NOMO-1 (cell line): ENCODE results near the gene THAP9.
A peak's percentile ranks its signal among the peaks of the same experiment; 100 is the strongest.
"Not testable (repeated sequence)": the region's sequence is repeated elsewhere in the genome, so short reads cannot be mapped to it uniquely, and the experiment has no call there.

Experiments
- DNase-seq, 2 experiments: peaks; one replicate each; lab custom pipeline; 2025; ENCODE audit not compliant: unreplicated experiment in 2 of 2; lab: John Stamatoyannopoulos, UW

THAP9 gene, protein sequence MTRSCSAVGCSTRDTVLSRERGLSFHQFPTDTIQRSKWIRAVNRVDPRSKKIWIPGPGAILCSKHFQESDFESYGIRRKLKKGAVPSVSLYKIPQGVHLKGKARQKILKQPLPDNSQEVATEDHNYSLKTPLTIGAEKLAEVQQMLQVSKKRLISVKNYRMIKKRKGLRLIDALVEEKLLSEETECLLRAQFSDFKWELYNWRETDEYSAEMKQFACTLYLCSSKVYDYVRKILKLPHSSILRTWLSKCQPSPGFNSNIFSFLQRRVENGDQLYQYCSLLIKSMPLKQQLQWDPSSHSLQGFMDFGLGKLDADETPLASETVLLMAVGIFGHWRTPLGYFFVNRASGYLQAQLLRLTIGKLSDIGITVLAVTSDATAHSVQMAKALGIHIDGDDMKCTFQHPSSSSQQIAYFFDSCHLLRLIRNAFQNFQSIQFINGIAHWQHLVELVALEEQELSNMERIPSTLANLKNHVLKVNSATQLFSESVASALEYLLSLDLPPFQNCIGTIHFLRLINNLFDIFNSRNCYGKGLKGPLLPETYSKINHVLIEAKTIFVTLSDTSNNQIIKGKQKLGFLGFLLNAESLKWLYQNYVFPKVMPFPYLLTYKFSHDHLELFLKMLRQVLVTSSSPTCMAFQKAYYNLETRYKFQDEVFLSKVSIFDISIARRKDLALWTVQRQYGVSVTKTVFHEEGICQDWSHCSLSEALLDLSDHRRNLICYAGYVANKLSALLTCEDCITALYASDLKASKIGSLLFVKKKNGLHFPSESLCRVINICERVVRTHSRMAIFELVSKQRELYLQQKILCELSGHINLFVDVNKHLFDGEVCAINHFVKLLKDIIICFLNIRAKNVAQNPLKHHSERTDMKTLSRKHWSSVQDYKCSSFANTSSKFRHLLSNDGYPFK

DNA sequence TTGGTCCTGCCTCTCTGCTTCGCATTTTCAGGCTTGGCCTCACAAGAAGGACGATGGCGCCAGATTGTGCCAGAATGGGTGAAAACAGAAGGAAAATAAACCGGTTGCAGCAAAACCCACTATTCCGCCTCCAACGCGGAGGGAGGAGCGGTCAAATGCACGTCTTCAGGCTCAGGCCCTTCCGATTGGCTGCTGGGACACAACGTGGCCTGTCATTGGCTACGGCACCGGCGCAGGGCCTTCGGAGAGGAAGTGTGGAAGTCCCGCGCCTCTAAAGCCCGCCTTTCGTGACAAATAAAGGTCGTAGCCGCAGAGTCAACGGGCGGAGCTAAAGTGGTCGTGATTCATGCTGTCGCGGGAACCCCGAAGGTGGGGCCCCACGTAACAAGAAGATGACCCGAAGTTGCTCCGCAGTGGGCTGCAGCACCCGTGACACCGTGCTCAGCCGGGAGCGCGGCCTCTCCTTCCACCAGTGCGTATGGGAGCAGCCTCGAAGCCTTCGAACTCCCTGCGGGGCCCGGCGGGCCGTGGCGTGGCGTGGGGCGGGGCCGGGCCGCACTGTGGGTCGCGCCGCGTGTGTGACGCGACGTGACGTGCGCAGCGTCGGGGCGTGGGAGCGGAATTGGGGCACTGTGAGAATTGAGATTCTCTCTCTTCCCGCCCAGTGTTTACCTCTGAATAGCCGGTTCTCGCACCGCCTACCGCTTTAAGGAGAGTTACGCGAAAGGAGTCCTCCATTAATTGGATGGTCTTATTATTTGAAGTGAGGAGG, at the start of gene THAP9:
THAP9 (plus strand) TSS at position 325 of the 772 bp plus-strand sequence; CDS start at position 393, 68 bp downstream.
- peak; percentile 99 for DNase-seq

GRCh38 chr4:82851318-82851717, 49.2 kb upstream of the THAP9 start:
- no peak for DNase-seq

- DNase-seq, result peak in 1 of 2 experiments; percentile 7
These were observed 48.4 kb upstream of the THAP9 start for GRCh38 chr4:82851885-82852750.

GRCh38 chr4:82852751-82853285, 47.7 kb upstream of the THAP9 start:
- no peak for DNase-seq

DNA sequence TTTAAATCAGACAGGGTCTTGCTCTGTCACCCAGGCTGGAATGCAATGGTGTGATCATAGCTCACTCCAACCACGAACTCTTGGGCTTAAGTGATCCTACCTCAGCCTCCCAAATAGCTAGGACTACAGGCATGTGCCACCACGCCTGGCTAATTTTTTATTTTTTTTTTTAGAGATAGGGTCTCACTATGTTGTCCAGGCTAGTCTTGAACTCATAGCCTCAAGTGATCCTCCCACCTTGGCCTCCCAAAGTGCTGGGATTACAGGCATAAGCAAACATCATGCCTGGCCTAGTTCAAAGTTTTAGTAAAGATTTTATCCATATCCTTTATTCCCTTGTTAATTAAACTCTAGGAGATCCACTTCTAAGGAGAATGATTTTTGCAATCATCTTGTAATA, 40.0 kb upstream of the THAP9 start:
- not testable (repeated sequence) for DNase-seq

DNA sequence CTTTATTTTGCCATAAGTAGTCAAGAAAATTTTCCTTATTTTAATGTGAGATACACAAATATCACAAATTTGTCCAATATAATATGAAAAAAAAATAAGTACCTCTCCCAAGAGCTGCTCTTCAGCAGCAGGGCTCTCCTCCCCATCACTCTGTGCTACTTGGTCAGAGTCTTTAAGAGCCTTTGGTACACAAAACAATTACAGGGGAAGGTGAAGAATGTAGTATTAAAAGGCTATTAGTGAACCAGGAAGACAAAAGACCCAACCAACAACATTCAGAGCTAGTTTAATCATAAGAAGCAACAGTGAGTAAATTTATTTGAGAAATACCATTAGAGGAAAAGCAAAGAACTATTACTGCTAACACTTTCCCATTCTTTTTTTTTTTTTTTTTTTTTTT, 39.0 kb upstream of the THAP9 start:
- DNase-seq, result no peak

GRCh38 chr4:82864336-82864979, 36.1 kb upstream of the THAP9 start:
- DNase-seq, result no peak

DNA sequence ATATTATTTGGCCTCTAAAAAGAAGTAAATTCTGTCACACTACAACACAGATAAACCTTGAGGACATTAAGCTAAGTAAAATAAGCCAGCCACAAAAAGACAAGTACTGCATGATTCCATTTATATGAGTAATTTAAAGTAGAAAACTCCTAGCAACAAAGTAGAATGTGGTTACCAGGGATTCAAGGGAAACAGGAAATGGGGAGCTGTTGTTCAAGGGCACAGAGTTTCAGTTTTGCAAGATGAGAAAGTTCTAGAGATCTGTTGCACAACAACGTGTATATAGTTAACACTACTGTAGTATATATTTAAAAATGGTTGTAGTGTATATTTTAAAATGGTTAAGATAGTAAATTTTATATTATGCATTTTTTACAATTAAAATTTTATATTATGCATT, 34.9 kb upstream of the THAP9 start:
- DNase-seq, result peak; percentile 72 to 93

- not testable (repeated sequence) for DNase-seq
These were observed 34.5 kb upstream of the THAP9 start for GRCh38 chr4:82866033-82866432.

- no peak for DNase-seq
These were observed 33.7 kb upstream of the THAP9 start for GRCh38 chr4:82866706-82867385.

- no peak for DNase-seq
These were observed 32.0 kb upstream of the THAP9 start for GRCh38 chr4:82868572-82868971.

GRCh38 chr4:82885410-82885809, 15.1 kb upstream of the THAP9 start:
- peak in 1 of 2 experiments; percentile 33 for DNase-seq

DNA sequence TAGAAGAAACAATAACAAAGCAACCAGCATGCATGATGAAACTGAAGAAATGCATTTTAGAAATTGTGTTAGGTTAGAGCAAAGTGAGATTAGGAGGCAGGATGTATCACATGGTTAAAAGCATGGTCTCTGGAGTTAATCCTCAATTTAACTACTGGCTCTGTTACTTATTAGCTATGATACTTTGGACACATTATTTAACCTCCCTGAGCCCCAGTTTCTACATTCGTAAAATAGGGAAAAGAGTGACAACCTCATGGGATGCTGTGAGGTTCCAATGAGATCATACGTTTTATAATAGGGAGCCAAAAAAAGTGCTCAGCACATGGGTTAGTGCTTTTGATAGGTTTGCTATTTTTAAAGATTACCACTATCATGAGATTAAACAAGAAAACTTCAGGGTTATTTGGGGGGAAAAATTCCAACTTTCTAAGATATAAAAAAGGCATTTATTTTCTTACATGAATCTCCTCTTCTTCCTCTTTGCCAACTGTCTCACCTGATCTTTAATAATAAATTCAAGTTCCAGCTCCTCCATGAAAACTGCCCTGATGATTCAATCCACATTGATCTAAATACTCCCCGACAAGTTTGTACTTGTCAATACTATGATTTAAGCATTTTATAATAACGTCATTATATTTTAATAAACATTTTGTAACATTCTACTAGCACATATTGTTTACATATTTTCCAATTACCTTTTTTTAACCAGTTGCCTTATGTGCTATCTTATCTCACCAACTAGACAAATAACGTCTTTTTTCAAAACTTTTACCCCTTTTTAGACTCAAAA, 14.2 kb upstream of the THAP9 start:
- DNase-seq, result no peak

GRCh38 chr4:82889287-82889686, 11.2 kb upstream of the THAP9 start:
- no peak for DNase-seq

DNA sequence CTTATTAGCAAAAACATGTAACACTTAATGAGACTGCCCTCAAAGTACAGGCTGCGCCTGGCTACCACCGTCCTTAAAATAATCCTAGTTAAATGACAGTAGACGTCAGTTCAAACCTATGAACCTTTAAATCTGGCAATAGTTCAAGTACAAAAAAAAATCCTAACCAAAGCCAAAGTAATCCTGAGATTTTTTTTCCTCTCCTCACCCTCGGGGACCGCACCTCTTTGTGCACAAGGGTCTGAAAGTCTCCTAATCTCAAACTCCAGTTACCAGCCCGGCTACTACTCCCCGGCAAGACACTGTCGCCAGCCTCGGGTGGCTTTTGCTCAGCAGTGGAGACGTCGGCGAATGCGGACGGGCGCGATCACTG, 10.0 kb upstream of the THAP9 start:
- no peak for DNase-seq

- DNase-seq, result peak; percentile 93 to 95
These were observed 9.4 kb upstream of the THAP9 start, which contains the start of gene SEC31A for GRCh38 chr4:82890901-82891706. Gene SEC31A (minus strand): TSS chr4:82891153. CDS start chr4:82881936, 9,217 bp downstream.
